HL-60/S4 treated with phorbol 12-myristate 13-acetate at 8.2 ng/mL for 4 days and 3 days (cell line): ENCODE data around the gene PLXNA4.

Experiments used
- in situ Hi-C: fragments of 300-500 bp; cut with MboI; formaldehyde crosslinking; loops from 2 replicates; pipeline ENCODE4 v1.15.0; 2022; ENCODE audit warnings: low sequenced_read_pairs

Gene PLXNA4

DNA sequence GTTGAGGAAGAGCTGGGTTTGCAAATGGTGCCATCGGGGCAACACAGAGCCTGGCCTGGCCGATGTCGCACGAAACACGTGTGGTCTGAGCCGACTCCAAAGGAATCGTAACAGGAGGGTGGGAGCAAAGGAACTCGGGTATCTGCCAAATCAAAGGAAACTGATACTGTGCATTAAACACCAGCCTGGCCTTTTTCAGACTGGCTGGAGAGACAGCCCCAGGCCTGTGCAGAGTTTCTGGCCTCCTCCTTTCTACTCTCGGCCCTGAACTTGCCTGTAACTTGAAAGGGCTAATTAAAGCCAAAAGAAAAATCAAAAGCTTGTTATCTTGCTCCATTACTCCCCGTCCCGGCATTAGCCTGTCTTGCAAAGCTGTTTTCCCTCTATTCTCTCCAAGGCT lies 71.4 kb downstream of the PLXNA4 start:
- in situ Hi-C loops = no loop called here

DNA sequence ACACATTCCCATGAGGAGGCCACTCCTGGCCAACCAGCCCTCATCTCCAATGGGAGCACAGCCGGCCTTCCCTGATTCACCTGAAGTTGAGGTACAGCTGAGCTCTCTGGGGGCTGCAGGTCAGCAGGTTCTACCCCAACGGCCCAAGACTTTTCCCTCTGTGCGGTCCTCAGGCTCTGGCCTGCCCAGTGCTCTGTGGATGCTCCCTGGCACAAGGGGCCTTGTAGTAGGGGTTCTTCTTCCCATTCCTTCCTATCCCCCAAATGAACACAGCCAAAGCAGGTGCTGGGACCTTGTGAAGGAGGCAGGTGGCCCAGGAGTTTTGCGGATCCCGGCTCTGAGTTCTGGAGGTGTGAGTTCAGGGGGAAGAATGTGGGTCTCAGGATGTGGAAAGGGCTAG lies 72.2 kb downstream of the PLXNA4 start:
- in situ Hi-C loops = no loop called here

DNA sequence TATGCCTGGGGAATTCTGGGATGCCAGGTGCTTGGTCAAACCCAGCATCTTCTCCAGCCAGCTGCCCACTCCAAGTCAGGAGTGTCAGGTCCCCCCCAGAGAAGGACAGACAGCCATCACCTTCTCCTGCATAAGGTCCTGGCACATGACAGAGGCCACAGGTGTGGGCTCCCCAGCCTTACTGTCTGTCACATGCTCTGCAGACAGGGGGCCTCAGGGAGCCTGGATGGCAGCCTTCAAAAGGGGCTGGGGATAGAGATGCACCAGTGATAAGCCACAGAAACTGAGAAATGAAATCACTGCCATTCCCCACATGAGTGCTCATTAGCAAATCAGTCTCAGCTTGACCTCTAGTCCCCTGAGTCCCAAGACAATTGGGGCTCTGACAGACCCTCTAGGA lies 72.9 kb downstream of the PLXNA4 start:
- in situ Hi-C loops = no loop called here

DNA sequence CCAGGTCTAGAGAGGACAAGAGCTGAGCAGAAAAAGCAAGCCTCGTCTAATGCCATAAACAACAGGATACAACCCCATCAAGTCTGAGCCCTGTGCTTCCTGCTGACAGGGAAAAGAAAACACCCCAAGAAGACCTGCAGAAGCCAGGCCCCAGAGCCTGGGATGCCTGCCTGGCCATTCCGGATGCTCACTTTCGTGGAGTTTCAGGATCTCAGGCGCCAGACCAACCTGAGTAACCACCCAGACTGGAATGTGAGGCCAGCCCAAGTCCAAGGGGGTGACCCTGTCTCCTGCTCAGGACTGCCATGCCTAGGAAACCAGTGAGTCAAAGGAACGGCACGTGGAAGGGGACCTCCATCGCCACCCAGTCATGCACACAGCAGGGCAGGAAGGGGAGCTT lies 74.3 kb downstream of the PLXNA4 start:
- in situ Hi-C loops = no loop called here

GRCh38 chr7:132500727-132501440 lies 75.4 kb downstream of the PLXNA4 start:
- in situ Hi-C loops = no loop called here

DNA sequence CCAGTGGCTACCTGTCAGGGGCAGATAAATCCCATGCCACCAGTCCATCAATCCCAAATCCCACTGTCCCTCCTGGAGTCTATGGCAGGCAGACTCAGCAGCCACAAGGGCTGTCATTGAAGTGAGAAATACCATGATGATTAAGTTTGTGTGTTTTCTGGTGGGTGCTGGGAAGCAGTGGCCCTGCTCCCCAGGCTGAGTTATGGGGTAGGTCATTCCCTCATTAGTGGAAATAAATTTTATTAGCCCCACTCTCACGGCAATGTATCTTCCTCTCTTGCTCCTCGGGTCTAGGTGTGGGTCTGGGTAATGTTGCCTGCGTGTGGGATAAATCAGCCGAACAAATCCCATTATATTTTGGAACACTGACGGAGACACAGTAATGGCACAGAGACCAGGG lies 76.8 kb downstream of the PLXNA4 start:
- in situ Hi-C loops = no loop called here

DNA sequence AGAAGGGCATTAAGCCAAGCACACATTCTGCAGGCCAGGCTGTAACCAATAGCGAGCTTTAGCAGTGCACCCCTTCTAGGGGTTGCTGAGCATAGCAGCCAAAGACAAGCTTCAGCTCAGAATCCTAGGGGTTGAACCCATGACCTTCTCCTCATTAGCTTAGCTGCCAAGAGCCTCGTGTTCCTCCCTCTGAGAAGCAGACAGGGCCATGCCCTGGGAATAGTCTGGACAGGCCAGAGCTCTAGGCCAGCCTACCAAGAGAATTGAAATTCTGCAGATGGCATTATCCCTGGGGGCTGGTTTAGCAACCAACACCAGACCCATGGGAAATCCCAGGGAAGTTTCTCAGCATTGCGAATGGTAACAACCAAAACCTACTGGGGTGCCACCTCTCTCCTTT lies 77.2 kb downstream of the PLXNA4 start:
- in situ Hi-C loops = no loop called here

GRCh38 chr7:132498319-132498718 lies 78.0 kb downstream of the PLXNA4 start:
- in situ Hi-C loops = no loop called here

GRCh38 chr7:132497098-132497497 lies 79.2 kb downstream of the PLXNA4 start:
- in situ Hi-C loops = no loop called here

- in situ Hi-C loops = no loop called here
Measured at GRCh38 chr7:132495936-132496335, 80.3 kb downstream of the PLXNA4 start.

GRCh38 chr7:132494474-132494873 lies 81.8 kb downstream of the PLXNA4 start:
- in situ Hi-C loops = no loop called here

GRCh38 chr7:132492823-132493445 lies 83.3 kb downstream of the PLXNA4 start:
- in situ Hi-C loops = no loop called here

- in situ Hi-C loops = no loop called here
Measured at GRCh38 chr7:132491391-132491945, 84.8 kb downstream of the PLXNA4 start.

DNA sequence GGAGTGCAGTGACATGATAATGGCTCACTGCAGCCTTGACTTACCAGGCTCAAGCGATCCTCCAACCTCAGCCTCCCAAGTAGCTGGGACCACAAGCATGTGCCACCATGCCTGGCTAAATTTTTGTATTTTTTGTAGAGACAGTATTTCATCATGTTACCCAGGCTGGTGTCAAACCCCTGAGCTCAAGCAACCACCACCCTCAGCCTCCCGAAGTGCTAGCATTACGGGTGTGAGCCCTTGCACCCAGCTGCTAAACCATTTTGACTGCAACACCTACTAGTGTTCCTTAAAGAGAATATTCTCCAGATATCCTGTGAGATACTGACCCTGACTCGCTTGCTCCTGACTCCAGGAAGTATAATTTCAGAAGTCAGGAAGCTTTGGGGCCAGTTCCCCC lies 85.8 kb downstream of the PLXNA4 start:
- in situ Hi-C loops = no loop called here

DNA sequence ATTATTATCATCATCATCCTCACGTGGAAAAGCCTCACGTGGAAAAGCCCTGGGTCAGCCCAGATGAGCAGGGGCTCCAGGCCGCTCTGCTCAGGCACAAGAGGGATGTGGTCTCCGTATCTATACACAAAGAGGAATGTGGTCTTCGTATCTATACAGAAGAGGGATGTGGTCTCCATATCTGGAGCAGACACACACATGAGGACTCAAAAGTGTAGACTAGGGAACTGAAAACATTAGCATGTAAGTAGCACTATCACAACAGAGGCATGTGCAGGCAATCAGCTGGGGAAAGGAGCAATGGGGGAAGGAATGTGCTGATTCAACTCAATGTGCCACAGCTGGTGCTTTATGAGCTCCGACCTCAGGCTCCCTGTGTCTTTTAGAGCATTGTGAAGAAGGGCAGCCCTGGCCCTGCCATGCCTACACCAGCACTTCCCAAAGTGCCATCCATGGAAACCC lies 86.5 kb downstream of the PLXNA4 start:
- in situ Hi-C loops = no loop called here

GRCh38 chr7:132488634-132489302 lies 87.5 kb downstream of the PLXNA4 start:
- in situ Hi-C loops = no loop called here

GRCh38 chr7:132486274-132486610 lies 90.0 kb downstream of the PLXNA4 start:
- in situ Hi-C loops = no loop called here

DNA sequence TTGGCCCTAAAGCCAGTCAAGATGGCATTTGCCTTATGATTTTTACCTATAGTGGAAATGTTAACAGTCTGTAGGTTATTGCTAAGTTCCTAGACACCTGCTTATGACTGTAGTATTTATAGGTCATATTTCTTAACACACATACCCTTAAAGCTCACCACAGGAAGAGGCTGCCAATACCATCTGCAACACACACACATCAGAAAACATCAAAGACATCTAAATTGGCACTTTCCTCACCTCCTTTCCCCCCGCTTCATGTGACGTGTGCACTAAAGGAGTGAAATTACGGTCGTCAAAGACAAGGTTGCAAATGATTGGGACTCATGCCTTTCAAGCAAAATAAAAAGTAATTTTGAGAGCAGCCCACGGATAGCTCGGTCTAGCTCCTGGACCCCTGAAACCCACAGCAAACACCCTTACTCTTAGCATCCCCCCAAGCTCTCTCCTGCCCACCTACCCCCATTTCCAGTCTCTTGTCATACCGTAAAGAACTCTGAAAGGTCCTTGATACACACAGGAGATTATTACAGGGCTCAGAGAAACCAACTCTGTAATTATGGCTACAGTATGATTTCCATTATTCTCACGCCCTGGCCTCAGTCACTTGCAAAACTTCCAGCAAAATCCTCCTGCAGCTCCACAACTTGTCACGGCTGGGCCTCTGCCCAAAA lies 90.5 kb downstream of the PLXNA4 start:
- in situ Hi-C loops = no loop called here

- in situ Hi-C loops = no loop called here
Measured at GRCh38 chr7:132485136-132485535, 91.1 kb downstream of the PLXNA4 start.

DNA sequence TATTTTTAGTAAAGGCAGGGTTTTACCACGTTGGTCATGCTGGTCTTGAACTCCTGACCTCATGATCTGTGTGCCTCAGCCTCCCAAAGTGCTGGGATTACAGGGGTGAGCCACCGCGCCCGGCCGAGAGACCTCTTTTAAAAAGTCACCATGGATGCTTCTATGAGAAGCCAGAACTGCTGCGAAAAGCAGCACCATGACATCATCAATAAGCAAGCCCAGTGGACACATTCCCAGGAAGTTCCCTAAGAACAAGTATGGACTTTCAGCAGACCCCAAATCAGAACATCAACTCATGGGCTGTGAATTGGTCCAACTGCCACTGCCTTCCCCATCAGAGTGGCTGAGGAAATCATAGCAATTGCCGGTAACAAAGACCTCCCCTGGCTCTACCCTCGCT lies 93.4 kb downstream of the PLXNA4 start:
- in situ Hi-C loops = no loop called here

GRCh38 chr7:132480534-132480933 lies 95.7 kb downstream of the PLXNA4 start:
- in situ Hi-C loops = no loop called here
